GM19467 (cell line): Measurements from ENCODE around the gene MYO1G.

ENCODE experiments used
- ATAC-seq: cut with Tn5 transposase; IDR thresholded peaks from one replicate; pipeline ENCODE4 v1.9.1; 2021; ENCODE audit warnings: mild to moderate bottlenecking, moderate library complexity; ENCODE audit not compliant: unreplicated experiment

MYO1G gene

DNA sequence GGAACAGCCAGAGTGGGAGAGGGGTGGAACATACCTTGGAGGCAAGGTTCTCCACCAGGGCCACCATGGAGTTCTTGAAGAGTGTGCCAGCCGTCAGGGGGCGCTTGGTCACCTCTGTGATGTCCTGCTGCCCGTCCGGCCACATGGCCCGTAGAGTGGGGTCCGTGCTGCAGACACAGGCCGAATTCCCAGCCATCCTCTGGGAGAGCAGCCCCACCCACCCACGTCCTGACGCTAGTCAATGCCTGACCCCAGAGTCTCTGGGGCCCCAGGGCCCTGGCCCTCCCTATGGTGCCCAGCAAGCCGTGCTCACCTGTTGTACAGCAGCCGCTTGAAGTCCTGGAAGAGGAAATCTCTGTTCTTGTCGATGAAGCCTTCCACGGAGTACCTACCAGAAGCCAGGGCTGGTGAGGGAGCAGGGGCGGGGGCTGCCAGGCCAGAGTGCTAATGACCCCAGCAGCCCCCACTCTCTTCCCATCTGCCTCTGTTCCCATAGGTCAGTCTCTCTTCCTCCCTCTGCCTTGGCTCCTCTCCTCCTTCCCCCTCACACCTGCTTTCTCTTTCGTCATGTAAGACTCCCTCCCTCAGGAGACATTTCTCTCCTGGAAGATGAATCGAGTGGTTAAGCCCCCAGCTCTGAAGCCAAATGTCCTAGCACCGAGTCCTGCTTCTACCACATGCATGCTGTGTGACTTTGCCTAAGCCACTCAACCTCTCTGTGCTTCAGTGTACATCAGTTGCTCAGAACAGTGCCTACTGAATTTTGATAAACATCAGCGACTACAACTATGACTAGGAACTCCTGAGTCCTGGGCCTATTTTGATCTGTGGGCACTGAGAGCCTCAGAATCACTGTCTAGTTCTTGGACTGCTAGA lies 11.0 kb downstream of the MYO1G start:
- ATAC-seq: no peak

- no peak for ATAC-seq
Measured at GRCh38 chr7:44966731-44967538, 11.9 kb downstream of the MYO1G start.

GRCh38 chr7:44965937-44966730 lies 12.7 kb downstream of the MYO1G start:
- ATAC-seq: no peak

- no peak for ATAC-seq
Measured at GRCh38 chr7:44965441-44965903, 13.3 kb downstream of the MYO1G start.

DNA sequence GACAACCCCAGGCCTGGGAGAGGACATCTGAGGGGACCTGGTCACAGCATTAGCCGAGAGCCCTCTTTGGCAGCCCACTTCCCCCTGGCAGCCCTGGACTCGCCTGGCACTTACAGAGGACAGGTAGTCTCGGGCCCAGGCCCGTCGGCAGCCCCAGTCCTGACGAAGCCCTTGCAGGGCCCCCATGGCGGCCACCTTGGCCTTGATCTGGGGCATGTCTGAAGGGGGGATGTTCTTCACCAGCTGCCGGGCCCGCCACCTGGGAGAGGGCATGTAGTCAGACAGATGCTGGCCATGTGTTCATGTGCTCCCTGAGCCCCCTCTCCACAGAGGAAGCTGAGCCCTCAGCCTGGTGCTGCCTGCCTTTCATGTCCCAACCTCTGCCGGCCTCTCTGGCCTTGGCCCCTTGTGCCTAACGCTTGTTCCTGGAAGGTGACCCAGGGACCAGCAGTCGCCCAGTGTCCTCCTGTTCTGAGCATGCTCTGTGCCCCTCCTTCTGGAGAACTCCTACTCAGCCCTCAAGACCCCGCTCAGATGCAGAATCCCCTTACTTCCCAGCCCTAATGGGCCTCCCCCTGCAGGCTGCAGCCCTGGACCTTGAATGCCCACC lies 13.9 kb downstream of the MYO1G start:
- ATAC-seq: no peak

- no peak for ATAC-seq
Measured at GRCh38 chr7:44964384-44964830, 14.4 kb downstream of the MYO1G start.

GRCh38 chr7:44963364-44964290 lies 15.2 kb downstream of the MYO1G start:
- no peak for ATAC-seq

GRCh38 chr7:44962483-44963251 lies 16.1 kb downstream of the MYO1G start:
- no peak for ATAC-seq

- ATAC-seq: no peak
Measured at GRCh38 chr7:44961844-44962482, 16.9 kb downstream of the MYO1G start.

GRCh38 chr7:44960011-44960580 lies 18.7 kb downstream of the MYO1G start:
- ATAC-seq: no peak

GRCh38 chr7:44959433-44959951 lies 19.3 kb downstream of the MYO1G start:
- no peak for ATAC-seq

DNA sequence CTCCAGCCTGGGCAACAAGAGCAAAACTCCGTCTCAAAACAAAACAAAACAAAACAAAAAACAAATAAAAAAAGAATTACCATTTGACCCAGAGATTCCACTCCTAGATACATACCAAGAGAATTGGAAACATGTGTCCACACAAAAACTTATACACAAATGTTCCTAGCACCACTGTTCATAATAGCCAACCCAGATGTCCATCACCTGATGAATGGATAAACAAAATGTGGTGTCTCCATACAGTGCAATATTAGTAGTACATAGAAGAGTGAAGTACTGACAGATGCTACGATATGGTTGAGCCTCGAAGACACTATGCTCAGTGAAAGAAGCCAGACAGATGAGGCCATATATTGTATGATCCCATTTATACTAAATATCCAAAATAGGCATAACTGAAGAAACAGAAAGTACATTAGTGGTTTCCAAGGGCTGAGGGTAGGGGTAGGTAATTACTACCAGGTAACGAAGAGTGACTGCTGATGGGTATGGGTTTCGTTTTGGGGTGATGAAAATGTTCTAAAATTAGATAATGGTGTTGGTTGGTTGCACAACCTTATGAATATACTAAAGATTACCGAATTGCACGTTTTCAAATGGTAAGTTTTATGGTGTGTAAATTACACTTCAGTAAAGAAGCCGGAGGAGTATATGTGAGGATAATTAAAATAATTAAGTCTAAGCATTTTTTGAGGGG lies 20.0 kb downstream of the MYO1G start:
- no peak for ATAC-seq

DNA sequence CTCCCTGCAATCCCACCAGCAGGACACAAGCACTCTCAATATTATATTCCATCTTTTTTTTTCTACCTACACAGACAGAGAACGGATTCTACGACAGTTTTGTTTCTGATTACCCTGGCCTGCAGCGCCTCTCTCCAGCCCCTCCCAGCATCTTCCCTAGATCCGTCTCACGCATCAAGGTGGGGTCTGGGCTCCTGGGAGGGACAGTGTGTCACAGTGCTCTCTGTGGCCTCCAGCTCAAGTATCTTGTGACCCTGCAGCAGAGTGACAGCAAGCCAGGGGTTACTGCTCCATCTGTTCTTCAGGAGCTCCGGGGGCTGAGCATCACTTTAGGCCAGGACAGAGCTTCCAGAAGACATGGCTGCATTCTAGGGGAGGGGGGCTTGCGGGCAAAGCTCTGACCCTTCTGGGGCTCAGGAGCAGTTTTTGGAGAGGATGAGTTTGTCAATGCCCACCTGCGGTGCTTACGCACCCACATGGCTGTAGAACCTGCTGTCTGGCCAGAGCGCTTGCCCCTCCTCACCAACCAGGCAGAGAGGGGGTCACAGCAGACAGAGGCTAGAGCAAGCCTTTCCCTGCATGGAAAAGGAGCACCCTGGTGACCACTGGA lies 22.6 kb downstream of the MYO1G start:
- ATAC-seq: no peak

DNA sequence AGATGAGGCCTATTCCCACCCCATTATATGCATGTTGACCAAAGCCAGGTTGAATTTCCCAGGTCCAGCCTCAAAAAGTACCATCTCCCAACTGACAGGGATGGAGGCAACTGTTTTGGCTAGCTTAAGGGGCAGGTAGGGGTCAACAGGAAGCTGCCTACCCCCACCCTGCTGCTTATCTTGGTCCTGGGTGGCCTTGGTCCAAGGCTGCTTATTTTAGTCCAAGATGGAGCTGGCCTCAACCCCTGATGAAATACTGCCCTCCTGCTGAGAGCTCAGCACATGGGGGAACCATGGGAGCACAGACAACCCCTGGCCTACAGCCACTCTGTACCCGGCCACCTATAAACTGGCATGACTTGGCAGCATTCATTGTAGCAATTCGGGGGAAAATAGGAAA lies 23.1 kb downstream of the MYO1G start:
- no peak for ATAC-seq

GRCh38 chr7:44953156-44953555 lies 25.7 kb downstream of the MYO1G start:
- no peak for ATAC-seq

GRCh38 chr7:44949303-44949702 lies 29.5 kb downstream of the MYO1G start:
- ATAC-seq: no peak

- no peak for ATAC-seq
Measured at GRCh38 chr7:44945479-44945878, 33.3 kb downstream of the MYO1G start.
